GM23338 (cell line): ENCODE results near the gene AASDHPPT.

ENCODE experiments used
- CREB1 ChIP-seq: fragments of 250-450 bp; sonication (Bioruptor Pico); IDR thresholded peaks from 2 replicates; pipeline ENCODE4 v1.5.0; 2020; ENCODE audit warnings: low read depth, mild to moderate bottlenecking, moderate library complexity
- EZH2 ChIP-seq: fragments of 200-600 bp; sonication (generic); IDR thresholded peaks from one replicate; pipeline ENCODE4 v1.8.0; 2017; ENCODE audit warnings: antibody characterized with exemption, mild to moderate bottlenecking, low read depth; ENCODE audit not compliant: unreplicated experiment
- EZH2phosphoT487 ChIP-seq: fragments of 200-600 bp; sonication (generic); IDR thresholded peaks from one replicate; pipeline ENCODE4 v1.8.1; 2018; ENCODE audit warnings: antibody characterized with exemption; ENCODE audit not compliant: unreplicated experiment
- JUNB ChIP-seq: IDR thresholded peaks from one replicate; pipeline ENCODE4 v1.6.1; 2016; ENCODE audit warnings: antibody characterized with exemption; ENCODE audit not compliant: unreplicated experiment
- NANOG ChIP-seq: IDR thresholded peaks from 2 replicates; pipeline ENCODE4 v1.6.1; 2016; ENCODE audit warnings: antibody characterized with exemption, borderline replicate concordance
- POLR2AphosphoS5 ChIP-seq: IDR thresholded peaks from 2 replicates; pipeline ENCODE4 v1.6.1; 2016; ENCODE audit warnings: antibody characterized with exemption, low read depth
- STAT1 ChIP-seq: IDR thresholded peaks from one replicate; pipeline ENCODE4 v1.6.1; 2016; ENCODE audit warnings: antibody characterized with exemption; ENCODE audit not compliant: unreplicated experiment
- ZNF114 ChIP-seq: fragments of 250-450 bp; sonication (Bioruptor Pico); IDR thresholded peaks from 2 replicates; pipeline ENCODE4 v1.5.0; 2020; ENCODE audit warnings: mild to moderate bottlenecking, moderate library complexity
- ZNF331 ChIP-seq: fragments of 250-450 bp; sonication (Bioruptor Pico); IDR thresholded peaks from 2 replicates; pipeline ENCODE4 v1.5.0; 2020; ENCODE audit warnings: low read depth, mild to moderate bottlenecking, moderate library complexity
- TF ChIP-seq, protein P1 (sequence below), 2 experiments: fragments of 200-600 bp in 1 of 2; sonication (generic) in 1 of 2; conservative IDR thresholded peaks; 2 replicates each; pipeline versions ENCODE4 v1.5.1 to v1.6.1; 2016 to 2017; ENCODE audit warnings: antibody characterized with exemption in 2 of 2, low read depth in 2 of 2, mild to moderate bottlenecking in 2 of 2, moderate library complexity in 1 of 2
- TF ChIP-seq, protein P2 (sequence below): IDR thresholded peaks from one replicate; pipeline ENCODE4 v1.6.1; 2018; ENCODE audit warnings: antibody characterized with exemption; ENCODE audit not compliant: unreplicated experiment
- TF ChIP-seq, protein P3 (sequence below): IDR thresholded peaks from 2 replicates; pipeline ENCODE4 v1.6.1; 2016; ENCODE audit warnings: antibody characterized with exemption

DNA sequence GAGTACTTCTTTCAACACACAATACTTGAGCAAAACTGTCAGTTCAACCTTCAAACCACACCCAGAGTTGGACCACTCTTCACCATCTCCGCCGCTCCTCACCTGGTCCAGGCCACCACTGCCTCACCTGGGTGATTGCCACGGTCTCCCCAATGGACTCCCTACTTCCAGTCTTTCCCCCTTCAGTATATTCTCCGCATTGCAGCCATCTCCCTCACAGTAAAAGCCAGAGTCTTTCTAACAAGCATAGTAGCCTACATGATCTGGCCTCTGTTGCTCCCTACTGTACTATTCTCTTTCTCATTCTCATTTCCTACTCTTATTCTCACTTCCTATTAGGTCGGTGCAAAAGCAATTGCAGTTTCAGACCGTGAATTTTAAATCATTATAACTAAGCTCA, 28.5 kb downstream of the AASDHPPT start:
- TF ChIP-seq, protein P1, sequence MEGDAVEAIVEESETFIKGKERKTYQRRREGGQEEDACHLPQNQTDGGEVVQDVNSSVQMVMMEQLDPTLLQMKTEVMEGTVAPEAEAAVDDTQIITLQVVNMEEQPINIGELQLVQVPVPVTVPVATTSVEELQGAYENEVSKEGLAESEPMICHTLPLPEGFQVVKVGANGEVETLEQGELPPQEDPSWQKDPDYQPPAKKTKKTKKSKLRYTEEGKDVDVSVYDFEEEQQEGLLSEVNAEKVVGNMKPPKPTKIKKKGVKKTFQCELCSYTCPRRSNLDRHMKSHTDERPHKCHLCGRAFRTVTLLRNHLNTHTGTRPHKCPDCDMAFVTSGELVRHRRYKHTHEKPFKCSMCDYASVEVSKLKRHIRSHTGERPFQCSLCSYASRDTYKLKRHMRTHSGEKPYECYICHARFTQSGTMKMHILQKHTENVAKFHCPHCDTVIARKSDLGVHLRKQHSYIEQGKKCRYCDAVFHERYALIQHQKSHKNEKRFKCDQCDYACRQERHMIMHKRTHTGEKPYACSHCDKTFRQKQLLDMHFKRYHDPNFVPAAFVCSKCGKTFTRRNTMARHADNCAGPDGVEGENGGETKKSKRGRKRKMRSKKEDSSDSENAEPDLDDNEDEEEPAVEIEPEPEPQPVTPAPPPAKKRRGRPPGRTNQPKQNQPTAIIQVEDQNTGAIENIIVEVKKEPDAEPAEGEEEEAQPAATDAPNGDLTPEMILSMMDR (conservative IDR thresholded peaks at IDR 0.05; ENCODE audit: low read depth in 2 of 2) = no peak
- TF ChIP-seq JUNB (no peak), EZH2phosphoT487 (no peak), EZH2 (no peak), NANOG (no peak), CREB1 (CRISPR knock-in tag) (no peak), POLR2AphosphoS5 (no peak), ZNF114 (no peak), STAT1 (no peak), ZNF331 (CRISPR knock-in tag) (no peak)
- TF ChIP-seq, protein P2, sequence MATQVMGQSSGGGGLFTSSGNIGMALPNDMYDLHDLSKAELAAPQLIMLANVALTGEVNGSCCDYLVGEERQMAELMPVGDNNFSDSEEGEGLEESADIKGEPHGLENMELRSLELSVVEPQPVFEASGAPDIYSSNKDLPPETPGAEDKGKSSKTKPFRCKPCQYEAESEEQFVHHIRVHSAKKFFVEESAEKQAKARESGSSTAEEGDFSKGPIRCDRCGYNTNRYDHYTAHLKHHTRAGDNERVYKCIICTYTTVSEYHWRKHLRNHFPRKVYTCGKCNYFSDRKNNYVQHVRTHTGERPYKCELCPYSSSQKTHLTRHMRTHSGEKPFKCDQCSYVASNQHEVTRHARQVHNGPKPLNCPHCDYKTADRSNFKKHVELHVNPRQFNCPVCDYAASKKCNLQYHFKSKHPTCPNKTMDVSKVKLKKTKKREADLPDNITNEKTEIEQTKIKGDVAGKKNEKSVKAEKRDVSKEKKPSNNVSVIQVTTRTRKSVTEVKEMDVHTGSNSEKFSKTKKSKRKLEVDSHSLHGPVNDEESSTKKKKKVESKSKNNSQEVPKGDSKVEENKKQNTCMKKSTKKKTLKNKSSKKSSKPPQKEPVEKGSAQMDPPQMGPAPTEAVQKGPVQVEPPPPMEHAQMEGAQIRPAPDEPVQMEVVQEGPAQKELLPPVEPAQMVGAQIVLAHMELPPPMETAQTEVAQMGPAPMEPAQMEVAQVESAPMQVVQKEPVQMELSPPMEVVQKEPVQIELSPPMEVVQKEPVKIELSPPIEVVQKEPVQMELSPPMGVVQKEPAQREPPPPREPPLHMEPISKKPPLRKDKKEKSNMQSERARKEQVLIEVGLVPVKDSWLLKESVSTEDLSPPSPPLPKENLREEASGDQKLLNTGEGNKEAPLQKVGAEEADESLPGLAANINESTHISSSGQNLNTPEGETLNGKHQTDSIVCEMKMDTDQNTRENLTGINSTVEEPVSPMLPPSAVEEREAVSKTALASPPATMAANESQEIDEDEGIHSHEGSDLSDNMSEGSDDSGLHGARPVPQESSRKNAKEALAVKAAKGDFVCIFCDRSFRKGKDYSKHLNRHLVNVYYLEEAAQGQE = no peak
- TF ChIP-seq, protein P3, sequence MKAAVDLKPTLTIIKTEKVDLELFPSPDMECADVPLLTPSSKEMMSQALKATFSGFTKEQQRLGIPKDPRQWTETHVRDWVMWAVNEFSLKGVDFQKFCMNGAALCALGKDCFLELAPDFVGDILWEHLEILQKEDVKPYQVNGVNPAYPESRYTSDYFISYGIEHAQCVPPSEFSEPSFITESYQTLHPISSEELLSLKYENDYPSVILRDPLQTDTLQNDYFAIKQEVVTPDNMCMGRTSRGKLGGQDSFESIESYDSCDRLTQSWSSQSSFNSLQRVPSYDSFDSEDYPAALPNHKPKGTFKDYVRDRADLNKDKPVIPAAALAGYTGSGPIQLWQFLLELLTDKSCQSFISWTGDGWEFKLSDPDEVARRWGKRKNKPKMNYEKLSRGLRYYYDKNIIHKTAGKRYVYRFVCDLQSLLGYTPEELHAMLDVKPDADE = no peak
